Progenitor cell of endocrine pancreas (in vitro differentiated cells): ENCODE measurements around the gene CAP1. TPM values are rescaled to one million over a fixed set of nuclear protein-coding genes. Genes with fewer than 3 reads are reported as not detected.

Experiments used
- DNase-seq: peaks from one replicate; pipeline ENCODE4 v3.0.0; 2021; ENCODE audit warnings: low spot score; ENCODE audit not compliant: unreplicated experiment
- H3K27ac Mint-ChIP-seq: 2 replicates; pipeline ENCODE4 v1.8.0; 2021; ENCODE audit warnings: mild to moderate bottlenecking, moderate library complexity, mixed read lengths
- H3K27me3 Mint-ChIP-seq: 2 replicates; pipeline ENCODE4 v1.8.0; 2021; ENCODE audit warnings: mixed read lengths
- H3K36me3 Mint-ChIP-seq: 2 replicates; pipeline ENCODE4 v1.8.0; 2022; ENCODE audit warnings: mixed read lengths; ENCODE audit not compliant: insufficient read depth
- H3K4me1 Mint-ChIP-seq: 2 replicates; pipeline ENCODE4 v1.8.0; 2021; ENCODE audit warnings: low read depth, mixed read lengths
- H3K4me3 Mint-ChIP-seq: 2 replicates; pipeline ENCODE4 v1.8.0; 2021; ENCODE audit warnings: low read depth, mild to moderate bottlenecking, moderate library complexity, mixed read lengths
- H3K9me3 Mint-ChIP-seq: 2 replicates; pipeline ENCODE4 v1.8.0; 2021; ENCODE audit warnings: low read depth, mixed read lengths
- CTCF ChIP-seq: fragments of 200-600 bp; sonication (generic); IDR thresholded peaks from one replicate; pipeline ENCODE4 v1.5.0; 2021; ENCODE audit warnings: antibody characterized with exemption, mild to moderate bottlenecking; ENCODE audit not compliant: unreplicated experiment
- total RNA-seq: library from RNA; stranded (reverse); gene quantifications from 2 replicates; pipeline ENCODE4 v1.2.1, GENCODE V29; 2021

Gene CAP1
- total RNA-seq, 1 donor from 2014 or later = 154 TPM

GRCh38 chr1:40011198-40011597 lies 29.3 kb upstream of the CAP1 start:
- TF ChIP-seq CTCF = no peak
- Mint-ChIP-seq H3K4me1 (no peaks in the 10 kb centered on the region), H3K27me3 (no peaks in the 10 kb centered on the region), H3K9me3 (peaks cover 3% of the 10 kb centered on the region), H3K27ac (no peak overlapping the region), H3K36me3 (no peaks in the 10 kb centered on the region), H3K4me3 (no peak overlapping the region)
- DNase-seq = no peak

- Mint-ChIP-seq H3K27ac (no peak overlapping the region), H3K36me3 (no peaks in the 10 kb centered on the region), H3K27me3 (no peaks in the 10 kb centered on the region), H3K4me1 (no peaks in the 10 kb centered on the region), H3K9me3 (no peaks in the 10 kb centered on the region), H3K4me3 (no peak overlapping the region)
- DNase-seq = no peak
- no peak for TF ChIP-seq CTCF
Measured at GRCh38 chr1:40014253-40014706, 26.2 kb upstream of the CAP1 start.

- Mint-ChIP-seq H3K4me3 (no peak overlapping the region), H3K9me3 (no peaks in the 10 kb centered on the region), H3K27me3 (no peaks in the 10 kb centered on the region), H3K27ac (no peak overlapping the region), H3K4me1 (no peaks in the 10 kb centered on the region), H3K36me3 (no peaks in the 10 kb centered on the region)
- no peak for DNase-seq
- TF ChIP-seq CTCF = no peak
Measured at GRCh38 chr1:40014812-40015594, 25.5 kb upstream of the CAP1 start.

- DNase-seq = no peak
- Mint-ChIP-seq H3K36me3 (no peaks in the 10 kb centered on the region), H3K9me3 (no peaks in the 10 kb centered on the region), H3K4me3 (no peak overlapping the region), H3K27me3 (no peaks in the 10 kb centered on the region), H3K27ac (no peak overlapping the region), H3K4me1 (no peaks in the 10 kb centered on the region)
- TF ChIP-seq CTCF = no peak
Measured at GRCh38 chr1:40017951-40018575, 22.5 kb upstream of the CAP1 start.

GRCh38 chr1:40020447-40021085 lies 20.0 kb upstream of the CAP1 start:
- no peaks in the 10 kb centered on the region for H3K27me3 Mint-ChIP-seq
- no peaks in the 10 kb centered on the region for H3K36me3 Mint-ChIP-seq
- no peak for DNase-seq
- peaks cover 5% of the 10 kb centered on the region for H3K9me3 Mint-ChIP-seq
- H3K27ac Mint-ChIP-seq = no peak overlapping the region
- TF ChIP-seq CTCF = no peak
- H3K4me1 Mint-ChIP-seq = no peaks in the 10 kb centered on the region
- H3K4me3 Mint-ChIP-seq = no peak overlapping the region
